Glomerular visceral epithelial cell (primary cell): Measurements from ENCODE around the gene CASP2.

Source experiments
- DNase-seq: peaks from one replicate; pipeline ENCODE4 v3.0.0-alpha.2; 2016; ENCODE audit errors: extremely low spot score

CASP2 gene

DNA sequence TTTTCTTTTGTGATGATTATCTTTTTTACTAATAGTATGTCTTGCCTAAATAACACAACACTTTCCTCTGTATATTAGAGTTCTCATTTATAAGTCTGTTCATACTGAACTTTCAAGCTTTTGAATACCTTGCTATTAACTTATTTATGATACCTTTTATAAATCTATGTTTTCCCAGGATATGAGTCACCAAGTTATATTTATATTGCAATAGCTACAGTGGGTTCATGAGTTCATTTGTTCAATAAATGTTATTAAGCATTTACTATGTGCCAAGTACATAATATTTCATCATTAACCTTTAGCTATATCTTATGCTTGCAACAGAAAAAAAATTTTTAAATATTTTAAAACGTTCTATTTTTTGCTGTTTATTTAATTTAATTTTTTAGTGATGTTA is 46.1 kb downstream of the CASP2 start:
- no peak for DNase-seq

DNA sequence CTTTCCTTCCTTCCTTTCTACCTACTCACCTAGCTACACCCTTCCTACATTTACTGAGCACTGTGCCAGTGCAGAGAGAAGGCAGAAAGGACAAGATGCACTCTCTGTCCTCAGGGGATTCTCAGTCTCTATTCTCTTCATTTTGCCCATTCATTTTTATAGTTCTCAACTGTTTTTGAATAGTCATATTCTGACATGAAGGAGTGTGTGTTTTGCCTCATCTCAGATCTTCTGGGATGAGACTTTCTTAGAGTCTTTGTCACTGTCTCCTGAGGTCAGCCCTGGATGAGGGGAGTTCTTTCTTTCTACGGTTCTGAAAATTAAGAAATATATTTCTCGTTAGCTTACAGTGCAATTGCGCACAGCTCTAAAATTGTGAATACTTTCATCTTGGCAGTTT is 49.1 kb downstream of the CASP2 start:
- DNase-seq, result no peak

DNA sequence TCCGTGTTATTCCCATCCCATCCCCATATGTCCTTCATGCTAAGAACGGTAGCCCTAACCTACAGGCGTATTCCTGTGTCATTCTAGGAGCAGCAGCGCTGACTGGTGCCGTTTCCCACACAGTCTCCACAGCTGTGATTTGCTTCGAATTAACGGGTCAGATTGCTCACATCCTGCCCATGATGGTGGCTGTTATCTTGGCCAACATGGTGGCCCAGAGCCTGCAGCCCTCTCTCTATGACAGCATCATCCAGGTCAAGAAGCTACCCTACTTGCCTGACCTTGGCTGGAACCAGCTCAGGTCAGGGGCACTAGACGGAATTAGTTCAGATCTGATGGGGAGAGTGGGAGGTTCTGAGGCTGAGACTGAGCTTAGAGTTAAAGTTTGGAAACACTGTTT is 53.7 kb downstream of the CASP2 start:
- DNase-seq, result no peak

DNA sequence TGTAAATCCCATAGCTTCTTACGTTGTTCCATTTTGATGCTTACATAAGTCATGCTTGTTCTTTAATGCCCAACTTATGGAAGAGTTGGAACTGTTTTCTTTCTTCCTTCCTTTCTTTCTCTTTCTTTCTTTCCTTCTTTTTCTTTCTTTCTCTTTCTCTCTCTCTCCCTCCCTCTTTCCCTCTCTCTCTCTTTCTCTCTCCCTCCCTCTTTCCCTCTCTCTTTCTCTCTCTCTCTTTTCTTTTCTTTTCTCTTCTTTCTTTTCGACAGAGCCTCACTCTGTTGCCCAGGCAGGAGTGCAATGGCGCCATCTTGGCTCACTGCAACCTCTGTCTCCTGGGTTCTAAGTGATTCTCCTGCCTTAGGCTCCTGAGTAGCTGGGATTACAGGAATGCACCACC is 55.4 kb downstream of the CASP2 start:
- no peak for DNase-seq

DNA sequence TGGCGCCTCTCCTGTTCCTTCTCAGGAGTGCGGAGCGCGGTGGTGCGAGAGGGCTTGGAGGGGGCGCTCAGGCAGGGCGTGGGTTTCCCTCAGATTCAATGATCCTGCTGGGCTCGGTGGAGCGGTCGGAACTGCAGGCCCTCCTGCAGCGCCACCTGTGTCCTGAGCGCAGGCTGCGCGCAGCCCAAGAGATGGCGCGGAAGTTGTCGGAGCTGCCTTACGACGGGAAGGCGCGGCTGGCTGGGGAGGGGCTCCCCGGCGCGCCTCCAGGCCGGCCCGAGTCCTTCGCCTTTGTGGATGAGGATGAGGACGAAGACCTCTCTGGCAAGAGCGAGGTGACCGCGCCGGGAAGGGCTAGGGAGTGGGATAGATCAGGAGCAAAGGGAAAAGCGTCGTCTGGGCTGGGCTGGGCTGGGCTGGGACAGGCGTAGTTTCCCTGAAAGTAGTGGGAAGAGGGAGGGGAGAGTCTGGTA is 57.3 kb downstream of the CASP2 start:
- DNase-seq, result no peak

DNA sequence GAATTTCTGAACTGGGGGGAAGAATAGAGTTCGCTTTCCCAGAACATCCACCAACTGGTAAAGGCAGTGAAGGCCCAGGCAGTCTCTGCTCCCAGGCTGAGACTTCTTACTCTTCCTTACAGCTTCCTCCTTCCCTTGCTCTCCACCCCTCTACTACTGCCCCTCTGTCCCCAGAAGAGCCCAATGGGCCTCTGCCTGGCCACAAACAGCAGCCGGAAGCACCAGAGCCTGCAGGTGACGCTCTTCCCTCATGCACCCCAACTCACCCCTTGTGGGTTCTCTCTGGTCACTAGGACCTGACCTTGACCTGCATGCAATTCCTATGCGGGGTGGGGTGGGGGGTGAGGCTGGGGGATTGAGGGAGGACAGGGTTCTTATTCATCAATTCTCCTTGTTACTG is 57.9 kb downstream of the CASP2 start:
- no peak for DNase-seq

DNA sequence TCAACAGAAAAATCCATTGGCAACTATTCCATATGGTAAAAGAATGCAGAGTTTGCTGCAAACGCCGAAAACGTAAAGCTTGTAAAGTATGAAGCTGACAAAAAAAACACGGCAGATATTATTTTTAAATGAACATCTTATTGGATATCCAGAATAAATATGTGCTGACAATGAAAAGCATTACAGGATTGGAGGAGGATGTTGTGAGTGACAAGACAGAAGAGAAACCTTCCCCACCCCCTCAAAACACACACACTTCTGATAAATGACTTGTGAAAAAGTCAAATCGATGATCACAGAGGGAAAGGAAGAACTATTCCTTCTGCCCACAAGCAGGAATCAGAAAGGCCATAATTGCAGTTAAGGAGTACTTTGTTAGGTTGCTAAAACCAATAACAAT is 59.8 kb downstream of the CASP2 start:
- no peak for DNase-seq

DNA sequence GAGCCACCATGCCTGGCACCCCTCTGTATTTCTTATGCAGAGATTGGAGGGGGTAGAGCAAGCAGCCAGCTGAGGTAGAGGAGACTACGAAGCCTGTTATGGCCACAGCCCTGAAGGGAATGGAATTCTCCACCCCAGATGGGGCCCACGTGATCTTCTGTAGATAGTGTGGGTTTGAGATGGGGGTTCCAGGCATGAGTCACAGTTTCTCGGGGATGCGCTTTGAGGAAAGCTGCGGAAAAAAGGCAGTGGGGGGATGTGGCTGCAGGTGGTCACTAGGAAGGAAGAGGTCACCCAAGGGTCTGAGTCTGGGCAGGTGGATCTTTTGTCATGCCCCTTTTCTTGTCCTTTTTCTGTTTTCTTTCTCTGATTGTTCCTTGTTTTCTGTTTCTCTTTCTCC is 62.9 kb downstream of the CASP2 start:
- no peak for DNase-seq

DNA sequence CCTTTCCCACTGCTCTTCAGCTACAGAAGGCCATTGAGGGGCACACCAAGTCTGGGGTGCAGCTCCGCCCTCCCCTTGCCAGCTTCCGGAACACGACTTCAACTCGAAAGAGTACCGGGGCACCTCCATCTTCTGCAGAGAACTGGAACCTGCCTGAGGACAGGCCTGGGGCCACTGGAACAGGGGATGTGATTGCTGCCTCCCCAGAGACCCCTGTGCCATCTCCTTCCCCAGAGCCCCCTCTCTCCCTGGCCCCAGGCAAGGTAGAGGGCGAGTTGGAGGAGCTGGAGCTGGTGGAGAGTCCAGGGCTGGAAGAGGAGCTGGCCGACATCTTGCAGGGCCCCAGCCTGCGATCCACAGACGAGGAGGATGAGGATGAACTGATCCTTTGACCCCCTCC is 63.4 kb downstream of the CASP2 start:
- no peak for DNase-seq

DNA sequence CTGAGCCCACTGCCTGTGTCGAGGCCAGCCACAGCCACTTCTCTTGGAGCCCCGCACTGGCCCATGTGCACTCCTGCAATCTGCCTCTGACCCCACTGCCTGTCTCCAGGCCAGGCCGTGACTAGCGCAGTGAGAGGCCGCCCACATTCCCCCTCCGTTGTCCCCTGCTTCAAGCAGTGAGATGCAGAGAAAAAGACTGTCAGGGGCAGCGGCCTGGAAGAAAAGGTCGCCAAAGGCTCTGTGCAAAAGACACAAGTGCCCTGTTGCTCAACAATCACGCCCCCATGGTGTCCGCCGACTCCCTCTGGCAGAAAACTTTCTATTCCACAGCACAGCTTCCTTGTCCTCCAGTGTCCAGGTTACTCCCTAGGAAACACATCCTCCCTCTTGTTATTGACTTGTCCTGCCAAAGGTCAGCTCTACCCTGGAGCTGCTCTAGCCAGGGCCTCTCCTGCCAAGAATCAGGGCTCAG is 64.4 kb downstream of the CASP2 start:
- no peak for DNase-seq

DNA sequence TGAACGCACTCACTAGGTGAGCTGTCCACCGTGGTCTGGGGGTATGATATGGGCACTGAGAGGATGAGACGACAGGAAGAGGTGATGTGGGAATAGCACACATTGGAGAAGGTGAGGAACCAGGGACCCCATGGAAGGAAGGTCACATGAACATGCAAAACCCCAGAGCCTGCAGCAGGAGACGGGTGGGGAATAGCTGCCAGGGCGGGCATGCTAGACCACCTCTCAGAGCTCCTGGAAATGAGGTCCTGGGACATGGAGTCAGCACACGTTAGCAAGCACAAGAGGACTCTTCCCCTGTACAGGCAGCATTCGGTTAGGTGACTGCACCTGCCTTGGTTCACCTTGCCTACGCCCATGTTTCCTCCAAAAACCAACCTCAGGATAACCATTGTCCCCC is 66.2 kb downstream of the CASP2 start:
- no peak for DNase-seq

DNA sequence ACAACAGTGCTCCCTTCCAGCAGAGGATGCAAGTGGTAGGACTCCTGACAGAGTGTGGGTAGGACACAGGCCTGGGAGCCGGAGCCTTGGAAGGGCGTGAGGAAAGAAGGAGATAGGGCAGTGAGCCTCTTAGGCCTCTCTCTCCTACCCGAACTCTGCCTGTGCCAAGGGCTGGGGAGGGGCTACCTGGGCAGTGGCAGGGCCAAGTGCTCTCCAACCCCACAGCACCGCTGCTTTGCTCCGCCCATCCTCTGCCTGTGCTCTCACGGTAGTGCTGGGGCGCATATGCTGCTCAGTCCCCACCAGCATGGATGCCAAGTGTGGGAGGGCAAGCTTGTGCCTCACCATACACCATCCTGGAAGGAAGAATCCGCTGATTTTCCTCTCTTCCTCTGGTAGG is 66.8 kb downstream of the CASP2 start:
- no peak for DNase-seq

DNA sequence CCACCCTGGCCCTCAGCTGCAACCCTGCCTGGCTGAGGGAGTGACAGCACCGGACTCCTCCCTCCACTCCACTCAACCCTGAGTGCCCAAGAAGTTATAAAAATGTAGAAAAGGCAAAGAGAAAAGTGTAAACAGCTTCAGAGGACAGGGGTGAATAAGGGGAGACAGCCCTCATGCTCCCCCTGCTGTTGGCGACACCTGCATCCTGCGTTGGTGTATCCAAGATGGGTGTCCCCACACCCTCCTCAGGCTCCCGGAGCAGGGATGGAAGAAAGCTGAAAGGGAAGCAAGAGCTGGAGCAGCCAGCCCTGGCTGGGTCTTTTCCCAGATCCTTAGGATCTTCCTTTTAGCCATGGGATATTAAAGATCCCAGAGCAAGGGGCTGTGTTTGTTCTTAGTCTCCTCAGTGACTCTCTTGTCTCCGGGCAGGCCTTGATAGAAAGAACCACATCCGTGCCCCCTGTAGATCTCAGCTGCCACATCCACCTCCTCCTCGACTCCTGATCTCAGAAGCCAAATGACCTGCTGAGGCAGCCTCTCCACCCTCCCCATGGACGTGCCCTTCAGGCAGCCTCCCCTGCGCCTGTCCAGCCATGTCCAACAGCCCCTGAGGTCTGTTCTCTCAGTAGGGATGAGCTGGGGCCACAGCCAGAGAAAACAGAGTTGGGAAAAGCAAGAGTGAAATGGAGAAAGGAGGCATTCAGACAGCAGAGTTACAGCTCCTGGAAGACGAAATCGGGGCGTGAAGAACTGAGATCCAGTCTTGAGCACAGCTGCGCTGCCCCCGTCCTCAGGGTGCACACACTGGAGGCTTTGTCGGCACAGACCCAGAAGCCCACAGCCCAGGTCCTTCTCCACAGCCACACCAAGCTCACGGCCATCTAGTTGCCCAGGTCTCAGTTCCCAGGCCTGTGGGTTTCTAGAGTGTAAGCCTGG is 67.6 kb downstream of the CASP2 start:
- no peak for DNase-seq

DNA sequence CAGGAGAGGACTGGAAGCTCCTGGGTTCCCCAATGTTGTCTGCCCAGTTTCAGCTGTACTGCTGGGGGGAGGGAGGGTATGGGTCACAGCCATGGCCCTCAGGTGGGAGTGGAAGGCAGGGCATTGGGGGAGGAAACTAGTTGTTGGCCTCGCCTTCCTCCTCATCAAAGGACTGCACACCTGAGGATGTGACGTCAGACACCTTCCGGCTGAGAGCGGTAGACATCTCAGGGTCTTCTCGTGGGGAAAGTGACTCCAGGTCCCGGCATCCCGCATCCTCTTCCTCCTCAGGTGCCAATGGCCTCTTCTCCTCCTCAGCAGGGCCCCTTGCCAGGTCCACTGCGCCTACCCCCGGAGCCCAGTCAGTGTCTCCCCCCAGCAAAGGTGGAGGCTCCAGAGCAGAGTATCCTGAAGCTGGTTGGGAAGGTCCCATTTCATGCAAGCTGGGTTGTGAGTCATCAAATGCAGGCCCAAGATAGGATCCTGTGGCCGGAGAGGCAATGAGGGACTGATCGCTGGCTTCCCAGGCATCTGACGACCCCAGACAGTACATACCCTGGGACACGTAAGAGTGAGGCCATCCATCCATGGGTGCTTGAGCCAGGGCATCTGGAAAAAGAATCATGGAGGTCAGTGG is 68.4 kb downstream of the CASP2 start:
- no peak for DNase-seq
